HepG2 (cell line): ENCODE data around the gene SHTN1. TPM values are rescaled to one million over a fixed set of nuclear protein-coding genes. Genes with fewer than 3 reads are reported as not detected.
A peak's percentile ranks its signal among the peaks of the same experiment; 100 is the strongest.

ENCODE experiments used
- KDM2A ChIP-seq: sonication (generic); formaldehyde crosslinking; IDR thresholded peaks from 2 replicates; pipeline ENCODE4 v1.4.0; 2020; ENCODE audit warnings: low read depth, missing genetic modification reagents, borderline replicate concordance
- KMT2A ChIP-seq: sonication (generic); formaldehyde crosslinking; IDR thresholded peaks from 2 replicates; pipeline ENCODE4 v1.4.0; 2020; ENCODE audit warnings: missing genetic modification reagents
- MXI1 ChIP-seq: IDR thresholded peaks from 3 replicates; pipeline ENCODE4 v1.6.1; 2012; ENCODE audit warnings: low read depth, low read length, inconsistent platforms, borderline replicate concordance
- SCMH1 ChIP-seq: sonication (generic); formaldehyde crosslinking; IDR thresholded peaks from 2 replicates; pipeline ENCODE4 v1.9.0; 2021; ENCODE audit warnings: missing genetic modification reagents, mild to moderate bottlenecking, borderline replicate concordance
- SMYD3 ChIP-seq: sonication (generic); formaldehyde crosslinking; IDR thresholded peaks from 2 replicates; pipeline ENCODE4 v1.8.1; 2023; ENCODE audit warnings: mild to moderate bottlenecking, missing genetic modification reagents
- SP4 ChIP-seq: sonication (generic); formaldehyde crosslinking; IDR thresholded peaks from 2 replicates; pipeline ENCODE4 v1.8.1; 2023; ENCODE audit warnings: mild to moderate bottlenecking, missing genetic modification reagents
- U2AF1 ChIP-seq: fragments of 200-400 bp; formaldehyde crosslinking; optimal IDR thresholded peaks from 2 replicates; pipeline ENCODE3; 2017; ENCODE audit warnings: mild to moderate bottlenecking, low read depth, low read length
- ZBTB21 ChIP-seq: sonication (generic); formaldehyde crosslinking; IDR thresholded peaks from 2 replicates; pipeline ENCODE4 v1.4.0; 2020; ENCODE audit warnings: missing genetic modification reagents
- ZFP37 ChIP-seq: sonication (generic); formaldehyde crosslinking; IDR thresholded peaks from 2 replicates; pipeline ENCODE4 v1.4.0; 2020; ENCODE audit warnings: missing genetic modification reagents, borderline replicate concordance
- ZNF12 ChIP-seq: sonication (generic); formaldehyde crosslinking; IDR thresholded peaks from 2 replicates; pipeline ENCODE4 v1.5.0; 2020; ENCODE audit warnings: missing genetic modification reagents
- ZNF275 ChIP-seq: sonication (generic); formaldehyde crosslinking; IDR thresholded peaks from 2 replicates; pipeline ENCODE4 v1.8.0; 2022; ENCODE audit warnings: missing genetic modification reagents, mild to moderate bottlenecking, inconsistent platforms, borderline replicate concordance
- ZNF296 ChIP-seq: sonication (generic); formaldehyde crosslinking; conservative IDR thresholded peaks from 2 replicates; pipeline ENCODE4 v1.5.0; 2020; ENCODE audit warnings: mild to moderate bottlenecking, missing genetic modification reagents
- ZNF367 ChIP-seq: sonication (generic); formaldehyde crosslinking; IDR thresholded peaks from 2 replicates; pipeline ENCODE4 v1.4.0; 2020; ENCODE audit warnings: missing genetic modification reagents, borderline replicate concordance
- ZNF451 ChIP-seq: sonication (generic); formaldehyde crosslinking; IDR thresholded peaks from 2 replicates; pipeline ENCODE4 v1.5.0; 2020; ENCODE audit warnings: mild to moderate bottlenecking, missing genetic modification reagents
- ZNF576 ChIP-seq: sonication (generic); formaldehyde crosslinking; IDR thresholded peaks from 2 replicates; pipeline ENCODE4 v1.4.0; 2020; ENCODE audit warnings: mild to moderate bottlenecking, missing genetic modification reagents
- ZNF687 ChIP-seq: sonication (generic); formaldehyde crosslinking; IDR thresholded peaks from 2 replicates; pipeline ENCODE4 v1.5.1; 2020; ENCODE audit warnings: mild to moderate bottlenecking, missing genetic modification reagents, moderate library complexity
- ZNF709 ChIP-seq: sonication (generic); formaldehyde crosslinking; IDR thresholded peaks from 2 replicates; pipeline ENCODE4 v1.5.0; 2020; ENCODE audit warnings: mild to moderate bottlenecking, missing genetic modification reagents
- ZNF839 ChIP-seq: sonication (generic); formaldehyde crosslinking; IDR thresholded peaks from 2 replicates; pipeline ENCODE4 v1.4.0; 2020; ENCODE audit warnings: missing genetic modification reagents, mild to moderate bottlenecking, borderline replicate concordance
- polyA plus RNA-seq, 8 experiments: library from polyadenylated mRNA; depleted of rRNA in 3 of 8; stranded (reverse) in 7 of 8; unstranded in 1 of 8; fragments of >200 nt; fragmentation: Illumina TruSeq in 4 of 8; extraction: Trizol in 4 of 8; gene quantifications; 2 replicates each; pipeline versions ENCODE4 v1.2.1 to v1.2.3, GENCODE V29; 2011 to 2016; ENCODE audit warnings: low read depth in 4 of 8, missing spikeins in 1 of 8, mixed read lengths in 1 of 8; ENCODE audit not compliant: insufficient read depth in 1 of 8
- total RNA-seq, 5 experiments: library from RNA; depleted of rRNA; stranded (reverse); fragments of >200 nt; fragmentation: Illumina TruSeq; extraction: Trizol; gene quantifications; 2 replicates each; pipeline ENCODE4 v1.2.3, GENCODE V29; 2016; ENCODE audit warnings: low read depth in 1 of 5
- TF ChIP-seq, protein P1 (sequence below): fragments of 450-650 bp; IDR thresholded peaks from 2 replicates; pipeline ENCODE4 v1.6.1; 2017
- TF ChIP-seq, protein P2 (sequence below): sonication (generic); formaldehyde crosslinking; conservative IDR thresholded peaks from 2 replicates; pipeline ENCODE4 v1.4.0; 2020; ENCODE audit warnings: mild to moderate bottlenecking, missing genetic modification reagents, moderate library complexity

Gene SHTN1
- total and polyA plus RNA-seq, 2 of the 13 experiments (the other 11 are each of a cell fraction or from before 2014, with no cell fraction given): 11.3 to 15.6 TPM

DNA sequence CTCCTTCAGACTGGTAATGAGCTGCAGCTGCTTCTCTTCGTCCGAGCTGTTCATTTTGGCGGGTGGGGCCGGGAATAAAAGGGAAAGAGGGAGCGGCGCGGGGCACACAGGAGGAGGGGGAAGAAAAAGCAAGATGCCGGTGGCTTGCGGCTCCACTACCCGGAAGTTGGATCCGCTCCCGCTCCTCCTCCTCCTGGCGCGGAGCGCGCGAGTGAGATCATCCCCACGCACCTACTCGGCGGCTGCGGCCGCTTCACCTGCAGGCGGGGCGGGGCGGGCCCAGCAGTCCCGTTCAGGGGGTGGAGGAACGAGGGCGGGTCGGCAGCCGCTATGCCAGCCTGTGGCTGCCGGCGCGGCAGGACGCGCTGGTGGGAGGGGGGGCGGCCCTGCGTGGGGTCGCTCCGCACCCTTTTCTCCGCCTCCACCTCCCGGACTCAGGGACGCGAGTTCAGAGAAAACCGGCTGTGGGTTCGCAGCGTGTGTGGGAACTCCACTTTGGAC is at the start of gene SHTN1 (continued):
- TF ChIP-seq ZNF709: no peak; the same call in 1 of the 2 replicates
- 0 out of 2 replicates have a peak, but pooled peaks have one; percentile 32 for TF ChIP-seq KDM2A
- TF ChIP-seq U2AF1: no peak
- TF ChIP-seq ZNF296 (CRISPR knock-in tag): no peak
- no peak for TF ChIP-seq ZFP37
- TF ChIP-seq MXI1: no peak; the same call in 2 of the 3 replicates
- no peak for TF ChIP-seq ZNF839 (CRISPR knock-in tag)
- no peak for TF ChIP-seq SMYD3
- no peak for TF ChIP-seq ZNF576 (CRISPR knock-in tag)
- TF ChIP-seq ZNF12 (CRISPR knock-in tag): no peak
- TF ChIP-seq ZNF275 (CRISPR knock-in tag): no peak
- peak; percentile 74 for TF ChIP-seq ZNF687 (CRISPR knock-in tag)
- TF ChIP-seq SCMH1 (CRISPR knock-in tag): no peak
- TF ChIP-seq, protein P1, sequence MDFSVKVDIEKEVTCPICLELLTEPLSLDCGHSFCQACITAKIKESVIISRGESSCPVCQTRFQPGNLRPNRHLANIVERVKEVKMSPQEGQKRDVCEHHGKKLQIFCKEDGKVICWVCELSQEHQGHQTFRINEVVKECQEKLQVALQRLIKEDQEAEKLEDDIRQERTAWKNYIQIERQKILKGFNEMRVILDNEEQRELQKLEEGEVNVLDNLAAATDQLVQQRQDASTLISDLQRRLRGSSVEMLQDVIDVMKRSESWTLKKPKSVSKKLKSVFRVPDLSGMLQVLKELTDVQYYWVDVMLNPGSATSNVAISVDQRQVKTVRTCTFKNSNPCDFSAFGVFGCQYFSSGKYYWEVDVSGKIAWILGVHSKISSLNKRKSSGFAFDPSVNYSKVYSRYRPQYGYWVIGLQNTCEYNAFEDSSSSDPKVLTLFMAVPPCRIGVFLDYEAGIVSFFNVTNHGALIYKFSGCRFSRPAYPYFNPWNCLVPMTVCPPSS: no peak
- TF ChIP-seq, protein P2, sequence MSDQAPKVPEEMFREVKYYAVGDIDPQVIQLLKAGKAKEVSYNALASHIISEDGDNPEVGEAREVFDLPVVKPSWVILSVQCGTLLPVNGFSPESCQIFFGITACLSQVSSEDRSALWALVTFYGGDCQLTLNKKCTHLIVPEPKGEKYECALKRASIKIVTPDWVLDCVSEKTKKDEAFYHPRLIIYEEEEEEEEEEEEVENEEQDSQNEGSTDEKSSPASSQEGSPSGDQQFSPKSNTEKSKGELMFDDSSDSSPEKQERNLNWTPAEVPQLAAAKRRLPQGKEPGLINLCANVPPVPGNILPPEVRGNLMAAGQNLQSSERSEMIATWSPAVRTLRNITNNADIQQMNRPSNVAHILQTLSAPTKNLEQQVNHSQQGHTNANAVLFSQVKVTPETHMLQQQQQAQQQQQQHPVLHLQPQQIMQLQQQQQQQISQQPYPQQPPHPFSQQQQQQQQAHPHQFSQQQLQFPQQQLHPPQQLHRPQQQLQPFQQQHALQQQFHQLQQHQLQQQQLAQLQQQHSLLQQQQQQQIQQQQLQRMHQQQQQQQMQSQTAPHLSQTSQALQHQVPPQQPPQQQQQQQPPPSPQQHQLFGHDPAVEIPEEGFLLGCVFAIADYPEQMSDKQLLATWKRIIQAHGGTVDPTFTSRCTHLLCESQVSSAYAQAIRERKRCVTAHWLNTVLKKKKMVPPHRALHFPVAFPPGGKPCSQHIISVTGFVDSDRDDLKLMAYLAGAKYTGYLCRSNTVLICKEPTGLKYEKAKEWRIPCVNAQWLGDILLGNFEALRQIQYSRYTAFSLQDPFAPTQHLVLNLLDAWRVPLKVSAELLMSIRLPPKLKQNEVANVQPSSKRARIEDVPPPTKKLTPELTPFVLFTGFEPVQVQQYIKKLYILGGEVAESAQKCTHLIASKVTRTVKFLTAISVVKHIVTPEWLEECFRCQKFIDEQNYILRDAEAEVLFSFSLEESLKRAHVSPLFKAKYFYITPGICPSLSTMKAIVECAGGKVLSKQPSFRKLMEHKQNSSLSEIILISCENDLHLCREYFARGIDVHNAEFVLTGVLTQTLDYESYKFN (CRISPR knock-in tag): no peak
- TF ChIP-seq ZBTB21: no peak
- TF ChIP-seq ZNF451 (CRISPR knock-in tag): peak; percentile 5; the same call in 1 of the 2 replicates
- TF ChIP-seq KMT2A: no peak; the same call in 1 of the 2 replicates
- TF ChIP-seq ZNF367 (CRISPR knock-in tag): no peak
- TF ChIP-seq SP4 (CRISPR knock-in tag): no peak; the same call in 1 of the 2 replicates
